NOMO-1 treated with DMSO at 0.1 percent for 48 hours (cell line): Measurements from ENCODE around the gene ADAM11.
A peak's percentile ranks its signal among the peaks of the same experiment; 100 is the strongest.

Experiments
- DNase-seq: peaks from one replicate; lab custom pipeline; 2025; ENCODE audit not compliant: unreplicated experiment; lab: John Stamatoyannopoulos, UW

The ADAM11 gene

GRCh38 chr17:44757045-44757917, 1.5 kb upstream of the ADAM11 start:
- DNase-seq, result no peak

DNA sequence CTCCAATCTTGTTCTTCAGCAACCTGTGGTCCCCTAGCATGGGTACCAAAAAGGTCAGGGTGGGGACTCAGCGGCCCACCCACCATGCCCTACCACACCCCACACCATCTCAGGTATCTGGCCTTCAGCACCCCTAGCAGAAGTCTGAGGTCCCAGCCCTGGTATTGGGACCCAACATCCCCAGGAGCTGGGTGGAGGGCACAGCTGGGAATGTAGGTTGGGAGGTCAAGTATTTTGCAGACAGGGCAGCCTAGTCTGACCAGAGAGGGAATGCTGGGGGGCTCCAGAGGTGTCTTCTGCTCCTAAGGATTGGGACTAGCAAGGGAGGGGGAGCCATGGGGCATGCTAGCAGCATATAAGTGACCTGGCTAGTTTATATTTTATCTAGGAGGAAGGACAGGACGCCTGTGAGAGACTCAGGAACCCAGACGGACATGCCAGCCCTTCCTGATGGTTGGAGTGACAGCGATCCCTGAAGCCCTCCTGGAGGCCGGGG, 822 bp upstream of the ADAM11 start:
- no peak for DNase-seq

- DNase-seq, result no peak
Measured at GRCh38 chr17:44759086-44759915, 513 bp downstream of the ADAM11 start.

GRCh38 chr17:44759916-44760243, 1.1 kb downstream of the ADAM11 start:
- no peak for DNase-seq

- DNase-seq, result no peak
Measured at GRCh38 chr17:44760474-44761308, 1.9 kb downstream of the ADAM11 start.

- no peak for DNase-seq
Measured at GRCh38 chr17:44761932-44762810, 3.4 kb downstream of the ADAM11 start.

DNA sequence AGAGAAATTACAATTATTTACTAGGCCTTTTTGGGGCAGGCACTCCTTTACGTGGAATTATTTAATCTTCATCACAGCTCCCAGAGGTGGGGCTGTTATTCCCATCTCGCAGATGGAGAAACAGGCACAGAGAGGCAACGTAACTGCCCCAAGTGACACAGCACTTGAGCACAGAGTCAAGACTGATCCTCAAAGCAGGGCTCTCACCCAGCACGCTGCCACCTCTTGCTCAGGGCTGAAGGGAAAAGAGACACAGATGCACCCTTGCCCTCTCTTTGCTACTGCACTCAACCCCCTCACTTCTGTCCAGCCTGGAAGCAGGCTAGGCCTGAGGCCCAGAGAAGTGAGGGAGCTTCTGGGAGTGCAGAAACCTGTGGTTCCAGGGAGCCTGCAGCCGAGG, 4.4 kb downstream of the ADAM11 start:
- no peak for DNase-seq

GRCh38 chr17:44765965-44766364, 7.2 kb downstream of the ADAM11 start:
- DNase-seq, result no peak

- DNase-seq, result no peak
Measured at GRCh38 chr17:44766409-44767038, 7.7 kb downstream of the ADAM11 start.

GRCh38 chr17:44767493-44767892, 8.7 kb downstream of the ADAM11 start:
- DNase-seq, result peak; percentile 13

DNA sequence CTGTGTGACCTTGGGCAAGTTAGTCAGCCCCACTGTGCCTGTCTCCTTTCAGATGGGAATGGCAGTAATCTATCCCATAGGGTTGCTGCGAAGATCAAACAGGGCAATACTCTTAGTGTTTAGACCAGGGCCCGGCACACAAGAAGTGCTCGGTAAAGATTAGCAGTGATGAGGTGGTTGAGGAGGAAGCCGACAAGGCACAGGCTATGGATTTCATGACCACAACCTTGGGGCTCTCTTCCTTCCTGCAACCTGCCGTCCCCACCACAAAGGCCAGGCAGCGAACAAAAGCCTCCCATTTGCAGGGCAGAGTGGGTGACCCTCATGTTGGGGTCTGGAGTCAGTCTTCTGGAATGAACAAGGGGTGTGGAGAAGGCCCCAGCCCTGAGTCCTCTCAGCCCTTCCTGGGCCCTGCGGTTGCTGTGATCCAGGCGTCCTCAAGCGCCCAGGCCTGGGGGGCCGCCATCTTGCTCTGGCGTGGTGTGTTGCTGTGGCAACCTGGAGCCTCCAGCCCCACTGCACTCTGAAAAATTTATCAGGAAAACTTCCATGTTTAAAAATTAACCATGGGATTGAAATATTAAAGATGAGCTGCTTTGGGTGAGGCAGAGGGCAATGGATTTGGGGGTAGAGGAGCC, 9.8 kb downstream of the ADAM11 start:
- peak; percentile 20 for DNase-seq

GRCh38 chr17:44769230-44769629, 10.4 kb downstream of the ADAM11 start:
- DNase-seq, result no peak

DNA sequence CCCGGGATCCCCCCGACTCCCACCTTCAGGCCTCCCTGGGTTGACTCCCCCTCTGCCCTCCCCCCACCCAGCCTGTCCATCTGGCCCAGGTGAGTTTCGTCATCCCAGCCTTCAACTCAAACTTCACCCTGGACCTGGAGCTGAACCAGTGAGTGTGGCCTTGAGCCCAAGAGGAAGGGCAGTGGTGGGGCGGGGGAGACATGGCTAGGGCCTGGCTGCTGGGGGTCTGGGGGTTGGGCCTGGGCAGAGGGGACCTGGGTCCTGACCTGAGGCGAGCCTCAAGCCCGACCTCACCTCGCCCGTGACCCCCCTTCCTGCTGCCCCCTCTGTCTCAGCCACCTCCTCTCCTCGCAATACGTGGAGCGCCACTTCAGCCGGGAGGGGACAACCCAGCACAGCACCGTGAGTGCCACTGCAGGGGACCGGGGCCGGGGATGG, 10.9 kb downstream of the ADAM11 start:
- no peak for DNase-seq

DNA sequence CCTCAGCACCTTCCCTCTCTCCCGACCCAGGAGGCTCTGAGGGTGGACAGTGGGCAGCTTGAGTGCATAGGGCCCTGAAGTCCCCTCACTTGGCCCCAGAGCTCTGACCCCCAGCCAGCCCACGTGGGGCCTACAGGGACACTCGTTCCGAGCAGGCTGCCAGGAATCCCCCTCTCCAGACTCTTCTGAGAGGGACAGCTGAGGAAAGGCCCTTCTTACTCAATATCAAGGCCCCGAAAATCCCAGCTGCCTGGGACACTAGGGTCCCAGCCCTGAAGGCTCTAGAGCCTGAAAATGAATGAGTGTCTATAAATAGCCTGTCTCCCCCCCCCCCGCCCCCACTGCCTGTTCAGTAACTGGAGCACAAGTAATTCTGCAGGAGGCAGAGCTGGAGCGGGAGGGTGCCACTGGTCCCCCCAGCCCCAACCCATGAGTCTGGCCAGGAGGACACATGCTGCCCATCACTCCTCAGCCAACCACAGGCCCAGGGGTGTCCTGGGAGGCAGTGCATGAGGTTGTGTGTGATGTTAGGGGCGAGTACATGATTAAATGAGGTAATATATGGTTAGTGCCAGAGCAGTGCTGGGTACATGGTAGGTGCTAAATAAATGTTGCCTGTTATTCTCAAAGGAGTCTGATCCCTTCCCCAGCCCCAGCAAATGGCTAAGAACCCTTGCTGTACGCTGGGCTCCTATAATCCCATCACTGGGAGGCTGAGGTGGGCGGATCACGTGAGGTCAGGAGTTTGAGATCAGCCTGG, 11.6 kb downstream of the ADAM11 start:
- DNase-seq, result no peak

DNA sequence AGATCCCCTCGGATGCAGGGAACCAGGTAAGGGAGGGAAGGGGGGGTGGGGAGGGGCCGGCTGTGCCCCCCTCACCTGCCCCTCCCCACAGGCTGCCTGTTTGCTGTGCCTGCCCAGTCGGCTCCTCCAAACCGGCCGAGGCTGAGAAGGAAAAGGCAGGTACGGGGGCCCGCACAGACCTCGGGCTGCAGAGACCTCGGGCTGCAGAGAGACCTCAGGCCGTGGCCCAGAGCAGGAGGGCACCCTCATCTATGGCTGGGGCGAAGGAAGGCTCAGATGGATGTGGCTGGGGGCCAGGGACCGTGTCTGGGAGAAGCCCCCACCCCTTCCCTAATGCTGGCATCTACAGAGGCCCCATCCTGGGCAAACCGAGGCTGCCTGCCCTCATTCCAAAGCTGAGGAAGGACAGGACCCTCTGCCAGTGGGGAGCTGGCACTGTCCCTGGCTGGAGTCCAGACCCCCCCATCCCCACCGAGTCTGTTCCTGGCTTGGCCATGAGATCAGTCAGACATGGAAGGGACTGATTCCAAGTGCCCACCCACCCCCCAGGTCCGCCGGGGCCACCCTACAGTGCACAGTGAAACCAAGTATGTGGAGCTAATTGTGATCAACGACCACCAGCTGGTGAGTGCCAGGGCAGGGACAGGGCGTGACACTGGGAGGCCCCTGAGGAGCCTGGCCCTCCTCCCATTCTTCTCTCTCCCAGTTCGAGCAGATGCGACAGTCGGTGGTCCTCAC, 13.7 kb downstream of the ADAM11 start:
- no peak for DNase-seq

DNA sequence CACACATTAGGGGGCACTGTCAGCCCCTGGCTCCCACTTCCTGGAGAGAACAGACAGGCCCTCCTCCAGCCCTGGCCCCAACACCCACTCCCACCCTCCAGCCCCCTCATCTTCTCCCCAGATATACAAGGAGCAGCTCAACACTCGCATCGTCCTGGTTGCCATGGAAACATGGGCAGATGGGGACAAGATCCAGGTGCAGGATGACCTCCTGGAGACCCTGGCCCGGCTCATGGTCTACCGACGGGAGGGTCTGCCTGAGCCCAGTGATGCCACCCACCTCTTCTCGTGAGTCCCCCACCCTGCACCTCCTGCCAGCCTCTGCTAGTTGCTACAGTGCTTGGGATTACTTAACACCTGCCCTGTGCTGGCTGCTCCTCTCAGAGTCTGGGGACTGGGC, 14.4 kb downstream of the ADAM11 start:
- no peak for DNase-seq

DNA sequence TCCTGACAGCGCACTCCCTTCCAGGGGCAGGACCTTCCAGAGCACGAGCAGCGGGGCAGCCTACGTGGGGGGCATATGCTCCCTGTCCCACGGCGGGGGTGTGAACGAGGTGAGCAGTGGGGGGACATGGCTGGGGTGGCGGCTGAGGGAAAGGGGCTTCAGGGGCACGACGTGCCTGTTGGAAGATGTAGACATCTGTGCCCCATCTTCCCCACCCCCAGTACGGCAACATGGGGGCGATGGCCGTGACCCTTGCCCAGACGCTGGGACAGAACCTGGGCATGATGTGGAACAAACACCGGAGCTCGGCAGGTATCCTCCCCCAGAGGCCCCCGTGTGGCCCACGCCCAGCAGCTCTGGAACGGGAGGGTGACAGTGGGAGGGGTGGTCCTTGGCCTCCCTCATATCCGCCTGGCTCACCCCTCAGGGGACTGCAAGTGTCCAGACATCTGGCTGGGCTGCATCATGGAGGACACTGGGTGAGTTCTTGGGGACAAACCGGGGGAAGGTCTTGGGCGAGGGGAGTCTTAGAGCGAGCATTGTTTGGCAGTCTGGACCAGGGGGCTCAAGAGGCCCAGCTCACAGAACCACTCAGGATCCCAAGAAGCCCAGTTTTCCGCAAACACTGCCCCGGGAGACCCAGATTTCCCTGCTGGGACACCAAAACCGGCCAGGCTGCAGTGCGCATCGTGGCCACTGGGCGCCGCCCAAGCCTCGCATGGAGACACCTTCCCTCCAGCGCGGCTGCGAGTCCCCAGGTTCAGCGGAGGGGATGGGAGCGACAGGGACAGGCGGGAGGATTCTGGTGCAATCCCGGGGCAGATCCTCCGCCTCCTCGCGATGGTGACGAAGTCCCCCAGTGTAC, 15.7 kb downstream of the ADAM11 start:
- DNase-seq, result peak; percentile 68
